Fibroblast of lung (primary cell): ENCODE measurements around the gene TYK2.

Source experiments
- CTCF ChIP-seq, 2 donors: IDR thresholded peaks in 1 of 2; conservative IDR thresholded peaks in 1 of 2; 1 replicate in 1 of 2; 2 replicates in 1 of 2; pipeline ENCODE4 v1.5.1; 2011 to 2012; ENCODE audit warnings: low read length in 2 of 2, control low read depth in 1 of 2, inconsistent platforms in 1 of 2, low read depth in 1 of 2, mild to moderate bottlenecking in 1 of 2
- EZH2 ChIP-seq: IDR thresholded peaks from 2 replicates; pipeline ENCODE4 v1.5.1; 2012; ENCODE audit warnings: low read length, control low read depth, mild to moderate bottlenecking; ENCODE audit errors: missing control alignments

DNA sequence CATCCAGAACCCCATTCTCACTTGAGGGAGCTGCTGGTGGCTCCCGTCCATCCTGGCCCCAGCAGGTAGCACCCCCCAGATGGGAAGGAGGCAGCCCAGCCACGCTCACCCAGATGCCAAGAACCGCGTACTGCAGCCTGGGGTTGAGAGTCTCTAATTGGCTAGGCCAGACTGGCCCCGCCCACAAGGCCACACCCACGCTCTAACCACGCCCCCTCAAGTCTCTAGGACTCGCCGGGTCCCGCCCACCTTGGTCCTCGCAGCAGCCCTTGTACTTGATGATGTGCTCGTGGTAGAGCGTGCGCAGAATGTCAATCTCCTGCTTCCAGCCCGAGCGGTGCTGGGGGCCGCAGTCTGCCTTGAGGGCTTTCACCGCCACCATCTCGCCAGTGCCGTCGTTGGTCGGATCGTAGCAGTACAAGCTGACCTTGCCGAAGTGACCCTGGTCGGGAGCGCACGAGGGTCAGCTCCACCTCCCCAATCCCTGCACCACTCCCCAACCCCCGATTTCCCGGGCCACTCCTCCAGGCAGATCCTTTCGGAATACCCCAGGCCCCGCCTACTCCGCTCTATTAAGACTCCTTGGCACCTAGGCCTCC is 26.5 kb downstream of the TYK2 start:
- TF ChIP-seq CTCF (conservative IDR thresholded peaks at IDR 0.05 in 1 of 2, IDR thresholded peaks at IDR 0.05 in 1 of 2; ENCODE audit: low read depth in 1 of 2, low read length in 2 of 2), result no peak
- TF ChIP-seq EZH2, result no peak
